Measurements from ENCODE around the gene BRINP1.

Gene BRINP1

DNA sequence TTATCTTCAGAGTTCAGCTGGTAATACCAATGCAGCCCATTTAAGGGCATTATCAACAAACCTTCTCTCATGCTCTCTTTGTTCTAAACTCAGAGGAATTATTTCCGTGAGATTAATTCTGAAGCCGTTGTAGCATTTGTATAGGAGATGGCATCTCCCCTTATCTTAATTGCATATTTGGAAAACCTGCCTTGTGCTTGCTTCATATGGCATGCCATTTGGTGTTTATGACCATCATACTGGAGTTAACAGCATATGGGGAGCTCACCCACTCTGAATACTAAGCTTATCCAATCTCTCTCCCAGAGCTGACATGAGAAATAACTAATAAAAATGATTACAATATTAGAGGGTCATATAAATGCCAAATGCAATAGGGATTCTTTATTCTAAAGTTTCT, 243.2 kb downstream of the BRINP1 start:
- Histone ChIP-seq H3K4me3 (ENCODE audit: low read length, poor library complexity, severe bottlenecking) (no peak overlapping the region), H3K79me2 (ENCODE audit: insufficient read depth, low read length) (no peaks in the 10 kb centered on the region), H2AFZ (ENCODE audit: low read length) (no peak overlapping the region), H3K36me3 (ENCODE audit: insufficient read depth, low read length) (no peaks in the 10 kb centered on the region), H3K9ac (ENCODE audit: low read depth, low read length, poor library complexity, severe bottlenecking) (no peak overlapping the region), H3K9me3 (ENCODE audit: insufficient read depth, low read depth, low read length) (no peaks in the 10 kb centered on the region), H3K4me1 (ENCODE audit: insufficient read depth, low read length, poor library complexity, severe bottlenecking) (no peaks in the 10 kb centered on the region), H3F3A (ENCODE audit: low read depth) (no peaks in the 10 kb centered on the region), H3K4me2 (ENCODE audit: low read depth, low read length, poor library complexity, severe bottlenecking) (no peak overlapping the region), H3K27me3 (ENCODE audit: insufficient read depth, low read length, poor library complexity, severe bottlenecking) (no peaks in the 10 kb centered on the region), H4K20me1 (ENCODE audit: insufficient read depth, low read length, poor library complexity, severe bottlenecking) (no peaks in the 10 kb centered on the region), H3K9me2 (replicated peaks; ENCODE audit: low read depth, low read length) (no peaks in the 10 kb centered on the region)
- TF ChIP-seq, protein P1, sequence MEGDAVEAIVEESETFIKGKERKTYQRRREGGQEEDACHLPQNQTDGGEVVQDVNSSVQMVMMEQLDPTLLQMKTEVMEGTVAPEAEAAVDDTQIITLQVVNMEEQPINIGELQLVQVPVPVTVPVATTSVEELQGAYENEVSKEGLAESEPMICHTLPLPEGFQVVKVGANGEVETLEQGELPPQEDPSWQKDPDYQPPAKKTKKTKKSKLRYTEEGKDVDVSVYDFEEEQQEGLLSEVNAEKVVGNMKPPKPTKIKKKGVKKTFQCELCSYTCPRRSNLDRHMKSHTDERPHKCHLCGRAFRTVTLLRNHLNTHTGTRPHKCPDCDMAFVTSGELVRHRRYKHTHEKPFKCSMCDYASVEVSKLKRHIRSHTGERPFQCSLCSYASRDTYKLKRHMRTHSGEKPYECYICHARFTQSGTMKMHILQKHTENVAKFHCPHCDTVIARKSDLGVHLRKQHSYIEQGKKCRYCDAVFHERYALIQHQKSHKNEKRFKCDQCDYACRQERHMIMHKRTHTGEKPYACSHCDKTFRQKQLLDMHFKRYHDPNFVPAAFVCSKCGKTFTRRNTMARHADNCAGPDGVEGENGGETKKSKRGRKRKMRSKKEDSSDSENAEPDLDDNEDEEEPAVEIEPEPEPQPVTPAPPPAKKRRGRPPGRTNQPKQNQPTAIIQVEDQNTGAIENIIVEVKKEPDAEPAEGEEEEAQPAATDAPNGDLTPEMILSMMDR (conservative IDR thresholded peaks at IDR 0.05; ENCODE audit: low read length), result no peak
- no peak for TF ChIP-seq EZH2phosphoT487 (IDR thresholded peaks at IDR 0.05; ENCODE audit: borderline replicate concordance)

DNA sequence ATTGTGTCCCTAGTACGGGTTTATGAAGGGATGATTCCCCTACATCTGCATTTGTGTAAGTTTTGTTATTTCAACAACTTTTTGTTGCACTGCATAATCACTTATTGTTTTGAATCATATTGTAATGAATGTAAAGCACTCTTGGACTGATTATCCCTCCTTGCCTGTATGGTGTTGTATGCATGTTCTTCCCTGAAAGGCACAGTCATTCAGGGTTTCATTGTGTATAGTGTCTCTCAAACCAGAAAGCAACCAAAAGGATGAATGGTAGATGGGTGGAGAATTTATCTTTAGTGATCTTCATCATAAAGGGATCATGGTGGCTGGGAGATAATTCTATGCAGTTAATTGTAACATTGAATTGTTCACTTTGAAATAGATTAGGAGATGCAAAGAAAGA, 247.3 kb downstream of the BRINP1 start:
- H3K9ac ChIP-seq (ENCODE audit: low read depth, low read length, poor library complexity, severe bottlenecking), result no peak overlapping the region
- H3K4me1 ChIP-seq (ENCODE audit: insufficient read depth, low read length, poor library complexity, severe bottlenecking), result no peaks in the 10 kb centered on the region
- no peaks in the 10 kb centered on the region for H3K79me2 ChIP-seq (ENCODE audit: insufficient read depth, low read length)
- H2AFZ ChIP-seq (ENCODE audit: low read length), result no peak overlapping the region
- no peak for TF ChIP-seq EZH2phosphoT487 (IDR thresholded peaks at IDR 0.05; ENCODE audit: borderline replicate concordance)
- TF ChIP-seq, protein P1 (conservative IDR thresholded peaks at IDR 0.05; ENCODE audit: low read length), result no peak
- no peaks in the 10 kb centered on the region for H3F3A ChIP-seq (ENCODE audit: low read depth)
- H3K9me2 ChIP-seq (replicated peaks; ENCODE audit: low read depth, low read length), result no peaks in the 10 kb centered on the region
- H3K27me3 ChIP-seq (ENCODE audit: insufficient read depth, low read length, poor library complexity, severe bottlenecking), result no peaks in the 10 kb centered on the region
- H3K9me3 ChIP-seq (ENCODE audit: insufficient read depth, low read depth, low read length), result no peaks in the 10 kb centered on the region
- H3K36me3 ChIP-seq (ENCODE audit: insufficient read depth, low read length), result no peaks in the 10 kb centered on the region
- no peak overlapping the region for H3K4me2 ChIP-seq (ENCODE audit: low read depth, low read length, poor library complexity, severe bottlenecking)
- no peak overlapping the region for H3K4me3 ChIP-seq (ENCODE audit: low read length, poor library complexity, severe bottlenecking)
- H4K20me1 ChIP-seq (ENCODE audit: insufficient read depth, low read length, poor library complexity, severe bottlenecking), result no peaks in the 10 kb centered on the region

DNA sequence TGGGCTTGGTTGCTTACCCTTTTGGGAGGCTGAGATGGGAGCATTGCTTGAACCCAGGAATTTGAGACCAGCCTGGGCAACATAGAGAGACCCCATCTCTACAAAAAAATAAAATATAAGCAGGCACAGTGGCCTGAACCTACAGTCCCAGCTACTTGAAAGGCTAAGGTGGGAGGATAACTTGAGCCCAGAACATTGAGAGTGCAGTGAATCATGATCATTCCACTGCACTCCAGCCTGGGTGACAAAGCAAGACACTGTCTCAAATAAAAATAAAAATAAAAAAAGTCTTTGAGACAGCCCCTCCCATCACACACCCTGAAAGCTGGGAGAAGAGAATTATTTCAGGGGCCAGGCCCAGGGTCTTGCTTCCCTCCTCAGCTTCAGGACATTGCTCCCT, 251.8 kb downstream of the BRINP1 start:
- Histone ChIP-seq H4K20me1 (ENCODE audit: insufficient read depth, low read length, poor library complexity, severe bottlenecking) (no peaks in the 10 kb centered on the region), H3K27me3 (ENCODE audit: insufficient read depth, low read length, poor library complexity, severe bottlenecking) (no peaks in the 10 kb centered on the region), H3F3A (ENCODE audit: low read depth) (no peaks in the 10 kb centered on the region), H2AFZ (ENCODE audit: low read length) (no peak overlapping the region), H3K4me3 (ENCODE audit: low read length, poor library complexity, severe bottlenecking) (no peak overlapping the region), H3K4me2 (ENCODE audit: low read depth, low read length, poor library complexity, severe bottlenecking) (no peak overlapping the region), H3K9me3 (ENCODE audit: insufficient read depth, low read depth, low read length) (no peaks in the 10 kb centered on the region), H3K36me3 (ENCODE audit: insufficient read depth, low read length) (no peaks in the 10 kb centered on the region), H3K79me2 (ENCODE audit: insufficient read depth, low read length) (no peaks in the 10 kb centered on the region), H3K4me1 (ENCODE audit: insufficient read depth, low read length, poor library complexity, severe bottlenecking) (no peaks in the 10 kb centered on the region), H3K9me2 (replicated peaks; ENCODE audit: low read depth, low read length) (no peaks in the 10 kb centered on the region), H3K9ac (ENCODE audit: low read depth, low read length, poor library complexity, severe bottlenecking) (no peak overlapping the region)
- TF ChIP-seq, protein P1 (conservative IDR thresholded peaks at IDR 0.05; ENCODE audit: low read length), result no peak
- TF ChIP-seq EZH2phosphoT487 (IDR thresholded peaks at IDR 0.05; ENCODE audit: borderline replicate concordance), result no peak
